ENCODE data around the gene SLC23A1.

DNA sequence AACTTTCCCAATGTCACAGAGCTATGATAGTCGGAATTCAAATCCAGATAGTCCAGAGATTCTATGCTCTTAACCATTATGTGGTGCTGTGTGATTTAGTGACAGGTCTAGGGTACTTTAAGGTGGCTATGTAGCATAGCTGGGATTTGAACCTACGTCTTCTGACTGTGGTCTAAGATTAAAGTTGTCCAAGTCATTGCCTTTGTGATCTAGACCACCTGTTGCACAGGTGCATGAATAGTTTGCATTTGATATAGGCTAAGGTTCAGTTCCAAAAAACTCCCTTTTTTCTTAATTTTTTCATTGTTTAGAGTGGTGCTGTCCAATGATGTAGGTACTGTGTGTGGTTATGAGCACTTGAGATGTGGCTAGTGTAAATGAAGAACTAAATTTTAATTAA is 38.9 kb downstream of the SLC23A1 start:
- TF ChIP-seq, protein P1, sequence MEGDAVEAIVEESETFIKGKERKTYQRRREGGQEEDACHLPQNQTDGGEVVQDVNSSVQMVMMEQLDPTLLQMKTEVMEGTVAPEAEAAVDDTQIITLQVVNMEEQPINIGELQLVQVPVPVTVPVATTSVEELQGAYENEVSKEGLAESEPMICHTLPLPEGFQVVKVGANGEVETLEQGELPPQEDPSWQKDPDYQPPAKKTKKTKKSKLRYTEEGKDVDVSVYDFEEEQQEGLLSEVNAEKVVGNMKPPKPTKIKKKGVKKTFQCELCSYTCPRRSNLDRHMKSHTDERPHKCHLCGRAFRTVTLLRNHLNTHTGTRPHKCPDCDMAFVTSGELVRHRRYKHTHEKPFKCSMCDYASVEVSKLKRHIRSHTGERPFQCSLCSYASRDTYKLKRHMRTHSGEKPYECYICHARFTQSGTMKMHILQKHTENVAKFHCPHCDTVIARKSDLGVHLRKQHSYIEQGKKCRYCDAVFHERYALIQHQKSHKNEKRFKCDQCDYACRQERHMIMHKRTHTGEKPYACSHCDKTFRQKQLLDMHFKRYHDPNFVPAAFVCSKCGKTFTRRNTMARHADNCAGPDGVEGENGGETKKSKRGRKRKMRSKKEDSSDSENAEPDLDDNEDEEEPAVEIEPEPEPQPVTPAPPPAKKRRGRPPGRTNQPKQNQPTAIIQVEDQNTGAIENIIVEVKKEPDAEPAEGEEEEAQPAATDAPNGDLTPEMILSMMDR (IDR thresholded peaks at IDR 0.05) = no peak
- TF ChIP-seq SIN3A (IDR thresholded peaks at IDR 0.05; ENCODE audit: borderline replicate concordance, insufficient read depth, low read depth, low read length) (no peak), POLR2AphosphoS5 (IDR thresholded peaks at IDR 0.05; ENCODE audit: low read depth, low read length) (no peak), TCF7L2 (IDR thresholded peaks at IDR 0.05; ENCODE audit: low read depth, low read length) (no peak)
- TF ChIP-seq, protein P2, sequence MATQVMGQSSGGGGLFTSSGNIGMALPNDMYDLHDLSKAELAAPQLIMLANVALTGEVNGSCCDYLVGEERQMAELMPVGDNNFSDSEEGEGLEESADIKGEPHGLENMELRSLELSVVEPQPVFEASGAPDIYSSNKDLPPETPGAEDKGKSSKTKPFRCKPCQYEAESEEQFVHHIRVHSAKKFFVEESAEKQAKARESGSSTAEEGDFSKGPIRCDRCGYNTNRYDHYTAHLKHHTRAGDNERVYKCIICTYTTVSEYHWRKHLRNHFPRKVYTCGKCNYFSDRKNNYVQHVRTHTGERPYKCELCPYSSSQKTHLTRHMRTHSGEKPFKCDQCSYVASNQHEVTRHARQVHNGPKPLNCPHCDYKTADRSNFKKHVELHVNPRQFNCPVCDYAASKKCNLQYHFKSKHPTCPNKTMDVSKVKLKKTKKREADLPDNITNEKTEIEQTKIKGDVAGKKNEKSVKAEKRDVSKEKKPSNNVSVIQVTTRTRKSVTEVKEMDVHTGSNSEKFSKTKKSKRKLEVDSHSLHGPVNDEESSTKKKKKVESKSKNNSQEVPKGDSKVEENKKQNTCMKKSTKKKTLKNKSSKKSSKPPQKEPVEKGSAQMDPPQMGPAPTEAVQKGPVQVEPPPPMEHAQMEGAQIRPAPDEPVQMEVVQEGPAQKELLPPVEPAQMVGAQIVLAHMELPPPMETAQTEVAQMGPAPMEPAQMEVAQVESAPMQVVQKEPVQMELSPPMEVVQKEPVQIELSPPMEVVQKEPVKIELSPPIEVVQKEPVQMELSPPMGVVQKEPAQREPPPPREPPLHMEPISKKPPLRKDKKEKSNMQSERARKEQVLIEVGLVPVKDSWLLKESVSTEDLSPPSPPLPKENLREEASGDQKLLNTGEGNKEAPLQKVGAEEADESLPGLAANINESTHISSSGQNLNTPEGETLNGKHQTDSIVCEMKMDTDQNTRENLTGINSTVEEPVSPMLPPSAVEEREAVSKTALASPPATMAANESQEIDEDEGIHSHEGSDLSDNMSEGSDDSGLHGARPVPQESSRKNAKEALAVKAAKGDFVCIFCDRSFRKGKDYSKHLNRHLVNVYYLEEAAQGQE (IDR thresholded peaks at IDR 0.05; ENCODE audit: insufficient read depth in 1 of 2, low read depth in 2 of 2, low read length in 1 of 2) = no peak

Measured in Panc1 (cell line).